Gastrocnemius medialis (tissue), 4 donors: ENCODE measurements around the gene LAMA1. TPM values are rescaled to one million over a fixed set of nuclear protein-coding genes. Genes with fewer than 3 reads are reported as not detected.
"Not testable (repeated sequence)": the region's sequence is repeated elsewhere in the genome, so short reads cannot be mapped to it uniquely, and the experiment has no call there.

Experiments
- ATAC-seq, 2 donors: fragments of 150-250 bp; one replicate each; pipeline ENCODE4 v1.9.1; 2016
- DNase-seq, 2 donors: peaks; one replicate each; pipeline ENCODE4 v3.0.0-alpha.2; 2019
- H3K27ac ChIP-seq, 4 donors: fragments of 200-600 bp; sonication (generic); 1 replicate in 1 of 4; 2 replicates in 3 of 4; pipeline ENCODE4 v1.5.1; 2016 to 2018; ENCODE audit warnings: mild to moderate bottlenecking in 2 of 4, moderate library complexity in 1 of 4
- H3K27me3 ChIP-seq, 3 donors: fragments of 200-600 bp; sonication (generic) in 2 of 3; 1 replicate in 1 of 3; 2 replicates in 2 of 3; pipeline versions ENCODE4 v1.5.1 to v1.6.0; 2016 to 2019; ENCODE audit warnings: mild to moderate bottlenecking in 1 of 3, moderate library complexity in 1 of 3
- H3K36me3 ChIP-seq, 2 donors: fragments of 200-600 bp; sonication (generic) in 1 of 2; one replicate each; pipeline ENCODE4 v1.5.1; 2017 to 2018
- H3K4me1 ChIP-seq, 2 donors: fragments of 200-600 bp; sonication (generic) in 1 of 2; one replicate each; pipeline ENCODE4 v1.5.1; 2016 to 2017; ENCODE audit warnings: mild to moderate bottlenecking in 2 of 2
- H3K4me3 ChIP-seq, 4 donors: fragments of 200-600 bp; sonication (generic) in 3 of 4; 1 replicate in 1 of 4; 2 replicates in 3 of 4; pipeline ENCODE4 v1.5.1; 2016 to 2019; ENCODE audit warnings: mild to moderate bottlenecking in 2 of 4
- H3K9me3 ChIP-seq, 3 donors: fragments of 200-600 bp; sonication (generic) in 2 of 3; 1 replicate in 1 of 3; 2 replicates in 2 of 3; pipeline ENCODE4 v1.5.1; 2016 to 2019
- CTCF ChIP-seq, 5 experiments: fragments of 450-650 bp in 3 of 5; fragments of 200-600 bp in 2 of 5; sonication (generic) in 2 of 5; IDR thresholded peaks in 4 of 5; conservative IDR thresholded peaks in 1 of 5; 1 replicate in 4 of 5; 2 replicates in 1 of 5; pipeline ENCODE4 v1.5.1; 2016 to 2019; ENCODE audit warnings: antibody characterized with exemption in 5 of 5, mild to moderate bottlenecking in 3 of 5, moderate library complexity in 3 of 5
- POLR2A ChIP-seq, 2 donors: fragments of 450-650 bp; IDR thresholded peaks; one replicate each; pipeline ENCODE4 v1.6.1; 2017; ENCODE audit warnings: antibody characterized with exemption in 2 of 2, mild to moderate bottlenecking in 2 of 2, moderate library complexity in 2 of 2
- in situ Hi-C, 4 donors: fragments of 200-750 bp; cut with MboI; loops; one replicate each; pipeline versions ENCODE4 v1.15.0 to v1.8.0; 2017; ENCODE audit warnings: low sequenced_read_pairs in 4 of 4
- intact Hi-C: fragments of 100-400 bp; cut with DNase I; formaldehyde crosslinking; loops from one replicate; pipeline ENCODE4 v1.15.1; 2023; ENCODE audit warnings: low total_unique reads
- total RNA-seq, 4 donors: library from RNA; depleted of rRNA; stranded (reverse); fragments of >200 nt; gene quantifications; one replicate each; pipeline versions ENCODE4 v1.1.0 to v1.2.3, GENCODE V29; 2016

Gene LAMA1
- total RNA-seq, 4 donors from 2014 or later, result 0.05 to 0.44 (median 0.09) TPM

DNA sequence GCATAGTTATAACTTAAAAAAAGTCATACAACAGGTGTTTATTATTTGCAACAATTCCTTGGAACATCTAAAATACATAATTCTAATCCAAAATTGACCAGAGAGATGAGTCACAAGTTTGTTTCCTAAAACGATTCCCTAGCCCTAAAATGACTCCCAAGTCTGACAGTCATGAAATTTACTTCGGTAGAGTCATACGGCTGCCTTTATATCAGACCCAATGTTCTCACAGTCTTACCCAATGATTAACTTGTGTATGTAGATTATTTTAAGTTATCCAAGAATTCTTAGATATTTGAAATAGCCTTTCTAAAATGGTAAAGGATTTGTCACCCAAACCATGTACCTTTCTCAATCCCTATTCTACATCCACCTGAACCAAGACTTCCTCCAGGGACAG is 174.9 kb downstream of the LAMA1 start:
- ATAC-seq (no peak), DNase-seq (no peak)
- Histone ChIP-seq H3K36me3 (no peaks in the 10 kb centered on the region), H3K27ac (no peak overlapping the region), H3K4me1 (no peaks in the 10 kb centered on the region), H3K27me3 (peaks cover 0 to 2% (median 0%) of the 10 kb centered on the region in 3 donors), H3K9me3 (no peaks in the 10 kb centered on the region), H3K4me3 (no peak overlapping the region)
- no peak for TF ChIP-seq POLR2A (IDR thresholded peaks at IDR 0.05)
- no peak for TF ChIP-seq CTCF (IDR thresholded peaks at IDR 0.05 in 4 of 5, conservative IDR thresholded peaks at IDR 0.05 in 1 of 5)
- intact Hi-C loops, result no loop called here
- in situ Hi-C loops, result loop anchor here in 1 of 4 donors (10.0 kb wide), 1 partner anchor 62 kb away; no protein-coding TSS in a partner anchor

GRCh38 chr18:6941996-6942395 is 175.6 kb downstream of the LAMA1 start:
- H3K27me3 ChIP-seq, result peaks cover 0 to 2% (median 0%) of the 10 kb centered on the region in 3 donors
- no peaks in the 10 kb centered on the region for H3K9me3 ChIP-seq
- in situ Hi-C loops, result loop anchor here in 1 of 4 donors (10.0 kb wide), 1 partner anchor 63 kb away; no protein-coding TSS in a partner anchor
- no peak overlapping the region for H3K4me3 ChIP-seq
- no peaks in the 10 kb centered on the region for H3K4me1 ChIP-seq
- no peaks in the 10 kb centered on the region for H3K36me3 ChIP-seq
- H3K27ac ChIP-seq, result no peak overlapping the region
- no peak for ATAC-seq
- intact Hi-C loops, result no loop called here
- no peak for DNase-seq
- TF ChIP-seq POLR2A (IDR thresholded peaks at IDR 0.05) (no peak), CTCF (IDR thresholded peaks at IDR 0.05 in 4 of 5, conservative IDR thresholded peaks at IDR 0.05 in 1 of 5) (no peak)

DNA sequence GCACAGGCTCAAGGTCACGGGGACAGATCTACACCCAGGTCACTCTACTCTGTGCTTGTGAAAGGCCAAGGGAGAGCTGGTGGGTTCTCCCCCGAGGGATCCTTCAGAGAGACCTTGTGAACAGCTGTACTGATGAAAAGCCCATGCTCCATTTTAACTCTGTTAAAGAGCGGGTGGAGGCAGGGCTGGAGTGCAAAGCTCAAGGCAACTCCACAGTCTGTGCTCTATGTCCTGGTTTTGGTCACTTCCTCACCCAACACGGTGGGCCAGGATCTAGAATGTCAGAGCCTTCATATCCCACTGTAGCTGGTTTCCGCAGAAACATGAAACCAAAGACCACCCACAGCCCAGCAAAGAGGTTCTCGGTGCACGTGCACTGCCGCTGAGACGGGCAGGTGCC is 177.1 kb downstream of the LAMA1 start:
- no peak for TF ChIP-seq CTCF (IDR thresholded peaks at IDR 0.05 in 4 of 5, conservative IDR thresholded peaks at IDR 0.05 in 1 of 5)
- TF ChIP-seq POLR2A (IDR thresholded peaks at IDR 0.05), result no peak
- Histone ChIP-seq H3K36me3 (no peaks in the 10 kb centered on the region), H3K9me3 (no peaks in the 10 kb centered on the region), H3K27me3 (peaks cover 0 to 2% (median 0%) of the 10 kb centered on the region in 3 donors), H3K27ac (no peak overlapping the region), H3K4me3 (no peak overlapping the region), H3K4me1 (no peaks in the 10 kb centered on the region)
- in situ Hi-C loops (loop anchor here in 1 of 4 donors (10.0 kb wide), 1 partner anchor 64 kb away; no protein-coding TSS in a partner anchor), intact Hi-C loops (no loop called here)
- DNase-seq (no peak), ATAC-seq (no peak)

GRCh38 chr18:6939972-6940371 is 177.6 kb downstream of the LAMA1 start:
- H3K4me1 ChIP-seq, result no peaks in the 10 kb centered on the region
- ATAC-seq (no peak), DNase-seq (no peak)
- intact Hi-C loops, result no loop called here
- H3K36me3 ChIP-seq, result no peaks in the 10 kb centered on the region
- H3K9me3 ChIP-seq, result no peaks in the 10 kb centered on the region
- H3K4me3 ChIP-seq, result no peak overlapping the region
- no peak overlapping the region for H3K27ac ChIP-seq
- in situ Hi-C loops, result loop anchor here in 1 of 4 donors (10.0 kb wide), 1 partner anchor 65 kb away; no protein-coding TSS in a partner anchor
- no peak for TF ChIP-seq POLR2A (IDR thresholded peaks at IDR 0.05)
- no peak for TF ChIP-seq CTCF (IDR thresholded peaks at IDR 0.05 in 4 of 5, conservative IDR thresholded peaks at IDR 0.05 in 1 of 5)
- peaks cover 0 to 2% (median 0%) of the 10 kb centered on the region in 3 donors for H3K27me3 ChIP-seq

DNA sequence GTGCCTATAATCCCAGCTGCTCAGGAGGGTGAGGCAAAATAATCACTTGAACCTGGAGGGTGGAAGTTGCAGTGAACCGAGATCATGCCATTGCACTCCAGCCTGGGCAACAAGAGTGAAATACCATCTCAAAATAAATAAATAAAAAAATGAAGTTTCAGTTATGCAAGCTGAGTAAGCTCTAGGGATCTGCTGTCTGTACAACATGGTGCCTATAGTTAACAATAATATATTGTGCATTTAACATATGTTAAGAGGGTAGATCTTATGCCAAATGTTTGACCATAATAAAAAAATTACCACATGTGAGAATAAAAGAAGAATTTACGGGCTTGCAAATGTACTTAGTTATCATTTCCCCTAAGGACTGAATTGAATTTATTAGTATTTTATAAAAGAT is 179.2 kb downstream of the LAMA1 start:
- H3K9me3 ChIP-seq, ATAC-seq, H3K4me1 ChIP-seq, H3K4me3 ChIP-seq, intact Hi-C loops, DNase-seq, H3K36me3 ChIP-seq, in situ Hi-C loops, H3K27me3 ChIP-seq, H3K27ac ChIP-seq: not testable (repeated sequence)
